K562 (cell line): ENCODE results near the gene RTP3. TPM values are rescaled to one million over a fixed set of nuclear protein-coding genes. Genes with fewer than 3 reads are reported as not detected.
A peak's percentile ranks its signal among the peaks of the same experiment; 100 is the strongest.

Experiments used
- ATAC-seq: fragments of 200-7000 bp; cut with Tn5 transposase; 3 replicates; pipeline ENCODE4 v1.9.1; 2020; ENCODE audit warnings: moderate library complexity
- BruUV-seq: library from RNA; stranded (reverse); fragments of 400-500 nt; replicated peaks from 2 replicates; lab custom pipeline; 2021; lab: Mats Ljungman, UMichigan
- CTCF ChIA-PET: fragments of 300-600 bp; formaldehyde crosslinking; extraction: SDS; loops from one replicate; lab custom pipeline; 2021; ENCODE audit warnings: low intra/inter-chr PET ratio; lab: Yijun Ruan, JAX
- POLR2A ChIA-PET: fragments of 300-600, 350-650 bp; sonication (Branson Sonifier 250); formaldehyde crosslinking; extraction: SDS; loops from one replicate; lab custom pipeline; 2021; ENCODE audit warnings: antibody characterized with exemption, inconsistent platforms; lab: Yijun Ruan, JAX
- DNase-seq, 4 experiments: peaks; one replicate each; pipeline versions ENCODE4 v3.0.0 to v3.0.0-alpha.2; 2011 to 2018; ENCODE audit warnings: low spot score in 3 of 4, mixed read lengths in 3 of 4; ENCODE audit errors: extremely low read depth in 1 of 4
- FAIRE-seq: peaks from 2 replicates; lab custom pipeline; 2011; peaks lifted over from hg19 to GRCh38; lab: Jason Lieb, UNC
- H2AFZ ChIP-seq: 2 replicates; pipeline ENCODE4 v1.6.0; 2011; ENCODE audit warnings: low read depth, low read length, control low read depth, inconsistent platforms
- H3K27ac ChIP-seq: fragments of 200-600 bp; 3 replicates; pipeline ENCODE4 v1.8.0; 2011; ENCODE audit warnings: low read depth, mild to moderate bottlenecking, control low read depth, inconsistent platforms, low read length, moderate library complexity, mixed read lengths; ENCODE audit errors: extremely low read depth
- H3K27me3 ChIP-seq, 2 experiments: fragments of 300-600 bp in 1 of 2; 2 replicates in 1 of 2; 3 replicates in 1 of 2; pipeline versions ENCODE4 v1.6.0 to v1.8.0; 2011; ENCODE audit warnings: inconsistent platforms in 2 of 2, low read length in 2 of 2, mild to moderate bottlenecking in 1 of 2, mixed read lengths in 1 of 2, moderate library complexity in 1 of 2; ENCODE audit not compliant: control insufficient read depth in 2 of 2, insufficient read depth in 2 of 2
- H3K36me3 ChIP-seq: fragments of 300-600 bp; 3 replicates; pipeline ENCODE4 v1.8.0; 2011; ENCODE audit warnings: mild to moderate bottlenecking, low read length, inconsistent platforms; ENCODE audit not compliant: control insufficient read depth, insufficient read depth
- H3K4me1 ChIP-seq, 2 experiments: fragments of 200-600 bp in 1 of 2; replicated peaks in 1 of 2; 2 replicates in 1 of 2; 3 replicates in 1 of 2; pipeline versions ENCODE4 v1.5.1 to v1.8.0; 2011; ENCODE audit warnings: inconsistent platforms in 2 of 2, low read length in 2 of 2, mild to moderate bottlenecking in 1 of 2, mixed read lengths in 1 of 2, moderate library complexity in 1 of 2; ENCODE audit not compliant: control insufficient read depth in 2 of 2, insufficient read depth in 2 of 2
- H3K4me2 ChIP-seq: 2 replicates; pipeline ENCODE4 v1.6.1; 2011; ENCODE audit warnings: low read length, control low read depth, inconsistent platforms, mixed read lengths; ENCODE audit not compliant: insufficient read depth
- H3K4me3 ChIP-seq: fragments of 200-600 bp; sonication (generic), shearing (Covaris generic); 2 replicates; pipeline ENCODE4 v1.5.1; 2016; ENCODE audit warnings: control low read depth, inconsistent platforms
- H3K79me2 ChIP-seq: fragments of 200-600 bp; 3 replicates; pipeline ENCODE4 v1.8.0; 2011; ENCODE audit warnings: low read length, inconsistent platforms; ENCODE audit not compliant: control insufficient read depth, insufficient read depth
- H3K9ac ChIP-seq, 2 experiments: 2 replicates each; pipeline versions ENCODE4 v1.6.0 to v1.6.1; 2011; ENCODE audit warnings: low read depth in 2 of 2, low read length in 2 of 2, control low read depth in 1 of 2, inconsistent platforms in 1 of 2, mild to moderate bottlenecking in 1 of 2, mixed read lengths in 1 of 2; ENCODE audit not compliant: insufficient read depth in 1 of 2
- H3K9me1 ChIP-seq: one replicate; pipeline ENCODE4 v1.6.0; 2011; ENCODE audit warnings: inconsistent platforms, mild to moderate bottlenecking, low read length, moderate library complexity; ENCODE audit not compliant: control insufficient read depth, insufficient read depth
- H3K9me3 ChIP-seq: replicated peaks from 2 replicates; pipeline ENCODE4 v1.5.1; 2011; ENCODE audit warnings: low read depth, low read length, inconsistent platforms; ENCODE audit not compliant: control insufficient read depth, insufficient read depth
- H4K20me1 ChIP-seq: replicated peaks from 2 replicates; pipeline ENCODE4 v1.6.1; 2011; ENCODE audit warnings: low read length, inconsistent platforms, mixed read lengths; ENCODE audit not compliant: control insufficient read depth, insufficient read depth
- ARID1B ChIP-seq: fragments of 450-650 bp; IDR thresholded peaks from 2 replicates; pipeline ENCODE4 v1.6.1; 2016; ENCODE audit warnings: antibody characterized with exemption, mild to moderate bottlenecking, inconsistent platforms
- BDP1 ChIP-seq: IDR thresholded peaks from 3 replicates; pipeline ENCODE4 v1.6.1; 2011; ENCODE audit not compliant: insufficient read length, insufficient read depth
- CREB1 ChIP-seq, 2 experiments: sonication (generic) in 1 of 2; formaldehyde crosslinking in 1 of 2; IDR thresholded peaks; 2 replicates each; pipeline versions ENCODE4 v1.6.1 to v1.8.0; 2012 to 2022; ENCODE audit warnings: inconsistent platforms in 1 of 2, mild to moderate bottlenecking in 1 of 2, missing genetic modification reagents in 1 of 2, moderate library complexity in 1 of 2
- GABPB2 ChIP-seq: fragments of 250-450 bp; sonication (Bioruptor Pico); conservative IDR thresholded peaks from 2 replicates; pipeline ENCODE4 v1.5.1; 2021; ENCODE audit warnings: mild to moderate bottlenecking
- IRF2 ChIP-seq: sonication (generic); formaldehyde crosslinking; IDR thresholded peaks from 2 replicates; pipeline ENCODE4 v1.8.1; 2022; ENCODE audit warnings: mild to moderate bottlenecking, missing genetic modification reagents
- JUND ChIP-seq, 2 experiments: IDR thresholded peaks; 2 replicates in 1 of 2; 3 replicates in 1 of 2; pipeline ENCODE4 v1.6.1; 2011; ENCODE audit warnings: borderline replicate concordance in 2 of 2, low read depth in 2 of 2, low read length in 2 of 2, improper control_type of control experiment in 1 of 2, missing biosample characterization in 1 of 2, missing genetic modification characterization in 1 of 2, missing genetic modification reagents in 1 of 2
- KLF13 ChIP-seq: fragments of 450-650 bp; IDR thresholded peaks from 2 replicates; pipeline ENCODE4 v1.6.1; 2016; ENCODE audit warnings: missing genetic modification characterization, low read depth, mild to moderate bottlenecking, missing compliant biosample characterization, moderate library complexity, borderline replicate concordance
- LCOR ChIP-seq: sonication (generic); formaldehyde crosslinking; IDR thresholded peaks from 2 replicates; pipeline ENCODE4 v1.8.0; 2022; ENCODE audit warnings: mild to moderate bottlenecking, missing genetic modification reagents
- MECOM ChIP-seq: fragments of 250-450 bp; sonication (Bioruptor Pico); IDR thresholded peaks from 2 replicates; pipeline ENCODE4 v1.8.0; 2022; ENCODE audit warnings: inconsistent platforms
- PBX2 ChIP-seq, 2 experiments: IDR thresholded peaks in 1 of 2; conservative IDR thresholded peaks in 1 of 2; 2 replicates each; pipeline ENCODE4 v1.6.1; 2016; ENCODE audit warnings: low read depth in 2 of 2, mild to moderate bottlenecking in 1 of 2, missing compliant biosample characterization in 1 of 2, missing genetic modification characterization in 1 of 2, moderate library complexity in 1 of 2
- PYGO2 ChIP-seq: fragments of 450-650 bp; IDR thresholded peaks from 2 replicates; pipeline ENCODE4 v1.6.1; 2016; ENCODE audit warnings: mild to moderate bottlenecking, missing genetic modification characterization, moderate library complexity, missing compliant biosample characterization
- RBM22 ChIP-seq: fragments of 200-400 bp; formaldehyde crosslinking; IDR thresholded peaks from 2 replicates; pipeline ENCODE4 v1.6.1; 2018; ENCODE audit warnings: low read length, low read depth; ENCODE audit not compliant: poor library complexity, severe bottlenecking
- SIX5 ChIP-seq, 2 experiments: IDR thresholded peaks; 2 replicates each; pipeline ENCODE4 v1.6.1; 2011; ENCODE audit warnings: low read length in 2 of 2, borderline replicate concordance in 1 of 2, low read depth in 1 of 2, mild to moderate bottlenecking in 1 of 2, moderate library complexity in 1 of 2; ENCODE audit not compliant: insufficient read depth in 1 of 2
- SMARCE1 ChIP-seq: fragments of 450-650 bp; IDR thresholded peaks from 2 replicates; pipeline ENCODE4 v1.7.1; 2016; ENCODE audit warnings: mild to moderate bottlenecking
- ZNF184 ChIP-seq: sonication (generic); formaldehyde crosslinking; IDR thresholded peaks from 2 replicates; pipeline ENCODE4 v1.5.0; 2020; ENCODE audit warnings: missing genetic modification reagents
- ZNF77 ChIP-seq: fragments of 250-450 bp; sonication (Bioruptor Pico); IDR thresholded peaks from 2 replicates; pipeline ENCODE4 v1.5.0; 2020
- ZNF79 ChIP-seq: fragments of 250-450 bp; sonication (Bioruptor Pico); IDR thresholded peaks from 2 replicates; pipeline ENCODE4 v1.4.0; 2020; ENCODE audit warnings: low read depth, mild to moderate bottlenecking, moderate library complexity
- WGBS: fragments of 100-300 bp; shearing (Covaris generic); methylation state at CpG from one replicate; pipeline ENCODE4 v1.1.6; 2016; ENCODE audit warnings: low coverage, mixed read lengths; ENCODE audit not compliant: insufficient coverage; ENCODE audit errors: missing lambda C conversion rate; 5-methylcytosine and 5-hydroxymethylcytosine counted together
- in situ Hi-C: fragments of 300-500 bp; cut with MboI; formaldehyde crosslinking; loops from 4 replicates; pipeline ENCODE4 v1.15.0; 2018; ENCODE audit warnings: inconsistent platforms, mixed read lengths
- intact Hi-C: fragments of 100-400 bp; cut with micrococcal nuclease; formaldehyde crosslinking; loops from 2 replicates; pipeline ENCODE4 v1.14.2; 2022
- polyA plus RNA-seq, 8 experiments: library from polyadenylated mRNA; depleted of rRNA in 4 of 8; stranded (reverse) in 5 of 8; unstranded in 3 of 8; fragments of >200 nt; fragmentation: Nextera tagmentation in 2 of 8; fragmentation: Illumina TruSeq in 1 of 8; extraction: Ambion mirVana in 2 of 8; extraction: Trizol in 1 of 8; gene quantifications; 2 replicates each; pipeline versions ENCODE4 v1.2.1 to v1.2.3, GENCODE V29; 2011 to 2014; ENCODE audit warnings: inconsistent platforms in 1 of 8, missing spikeins in 1 of 8
- total RNA-seq, 7 experiments: library from RNA; depleted of rRNA in 6 of 7; stranded (reverse); fragments of >200 nt in 6 of 7; fragmentation: Illumina TruSeq in 2 of 7; extraction: Trizol in 2 of 7; gene quantifications; 2 replicates each; pipeline versions ENCODE4 v1.2.1 to v1.2.3, GENCODE V29; 2011 to 2021; ENCODE audit warnings: low replicate concordance in 1 of 7
- TF ChIP-seq, protein P1 (sequence below): fragments of 450-650 bp; formaldehyde crosslinking; IDR thresholded peaks from 2 replicates; pipeline ENCODE4 v1.4.0; 2022; ENCODE audit warnings: missing genetic modification characterization

Gene RTP3
- total and polyA plus RNA-seq, 9 of the 15 experiments (the other 6 are each of a cell fraction or from before 2014, with no cell fraction given) = not detected

DNA sequence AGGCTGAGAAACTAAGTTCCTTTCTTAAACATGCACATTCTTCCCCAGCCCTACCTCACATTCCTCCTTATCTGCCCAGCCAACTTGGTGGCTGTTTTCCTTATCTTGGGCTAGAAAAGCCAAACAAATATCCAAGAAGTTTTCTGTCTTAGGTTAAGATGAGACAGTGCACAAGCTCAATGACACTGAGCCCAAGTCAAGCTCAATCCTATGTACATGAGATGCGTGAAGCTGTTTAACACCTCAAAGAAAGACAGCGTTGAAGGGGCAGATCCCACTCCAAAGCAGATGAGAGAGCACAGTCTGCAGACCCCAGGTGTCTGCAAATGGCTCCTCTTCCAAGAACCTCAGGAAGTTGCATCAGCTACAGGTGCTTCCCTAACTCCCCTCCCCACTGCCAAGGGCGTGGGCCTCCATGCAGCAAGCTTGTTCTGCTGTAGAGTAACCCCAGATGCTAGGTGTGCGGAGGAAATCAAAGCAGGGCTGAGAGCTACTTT, 51.7 kb downstream of the RTP3 start:
- H3K27me3 ChIP-seq = no peaks in the 10 kb centered on the region; a peak in 1 of 5 replicates
- peak overlapping the region; percentile 72 for H2AFZ ChIP-seq
- no peaks in the 10 kb centered on the region for H3K9me1 ChIP-seq
- BruUV-seq = no TSS peak
- H3K36me3 ChIP-seq = no peaks in the 10 kb centered on the region
- H3K4me3 ChIP-seq = no peak overlapping the region
- no peaks in the 10 kb centered on the region for H3K79me2 ChIP-seq
- 1% methylated on average over 4 of the region's 4 CpGs for WGBS
- ATAC-seq (peak; percentile 89), FAIRE-seq (peak; percentile 96), DNase-seq (peak; percentile 57 to 89 (median 70))
- ChIA-PET POLR2A (interaction anchor here (0.6 to 1.8 kb wide), 5 partner anchors 8 to 165 kb away, joined by 5 to 13 read pairs (median 5); no protein-coding TSS in a partner anchor), CTCF (interaction anchor here (1.0 kb wide), 1 partner anchor 61 kb away, joined by 3 read pairs; no protein-coding TSS in a partner anchor)
- peaks cover 38% of the 10 kb centered on the region in 2 experiments for H3K4me1 ChIP-seq
- H3K27ac ChIP-seq = peak overlapping the region; percentile 79
- H4K20me1 ChIP-seq = no peaks in the 10 kb centered on the region
- intact Hi-C loops (loop anchor here (2.0 kb wide), 1 partner anchor 41 kb away; no protein-coding TSS in a partner anchor), in situ Hi-C loops (no loop called here)
- no peaks in the 10 kb centered on the region; the same call in 1 of the 2 replicates for H3K9me3 ChIP-seq
- peak overlapping the region; percentile 68 for H3K4me2 ChIP-seq
- H3K9ac ChIP-seq = peak overlapping the region in 1 of 2 experiments; percentile 50; a peak in 3 of 4 replicates
- no peak for TF ChIP-seq SIX5 (IDR thresholded peaks at IDR 0.05; ENCODE audit: borderline replicate concordance in 1 of 2, insufficient read depth in 1 of 2, low read depth in 1 of 2, low read length in 2 of 2)
- TF ChIP-seq ZNF79 = no peak
- TF ChIP-seq PYGO2 (tag) = no peak
- peak; percentile 33; the same call in 1 of the 2 replicates for TF ChIP-seq CREB1 (IDR thresholded peaks at IDR 0.05)
- TF ChIP-seq CREB1 (CRISPR knock-in tag; IDR thresholded peaks at IDR 0.05) = no peak
- no peak for TF ChIP-seq ZNF77
- peak; percentile 95 for TF ChIP-seq SMARCE1
- TF ChIP-seq RBM22 = no peak
- TF ChIP-seq GABPB2 (CRISPR knock-in tag) = no peak
- no peak for TF ChIP-seq ZNF184
- no peak; the same call in none of the 2 replicates for TF ChIP-seq MECOM (CRISPR knock-in tag)
- TF ChIP-seq ARID1B = peak; percentile 98
- TF ChIP-seq KLF13 (tag) = 0 out of 2 replicates have a peak, but pooled peaks have one; percentile 19
- TF ChIP-seq JUND (IDR thresholded peaks at IDR 0.05; ENCODE audit: borderline replicate concordance, low read depth, low read length) = peak; percentile 59; the same call in 1 of the 2 replicates
- TF ChIP-seq JUND (tag; IDR thresholded peaks at IDR 0.05; ENCODE audit: borderline replicate concordance, low read depth, low read length) = peak; percentile 80; the same call in 2 of the 3 replicates
- no peak for TF ChIP-seq IRF2
- TF ChIP-seq PBX2 (CRISPR knock-in tag; IDR thresholded peaks at IDR 0.05; ENCODE audit: low read depth) = no peak
- no peak for TF ChIP-seq PBX2 (tag; conservative IDR thresholded peaks at IDR 0.05; ENCODE audit: low read depth)
- TF ChIP-seq BDP1 = no peak
- TF ChIP-seq, protein P1, sequence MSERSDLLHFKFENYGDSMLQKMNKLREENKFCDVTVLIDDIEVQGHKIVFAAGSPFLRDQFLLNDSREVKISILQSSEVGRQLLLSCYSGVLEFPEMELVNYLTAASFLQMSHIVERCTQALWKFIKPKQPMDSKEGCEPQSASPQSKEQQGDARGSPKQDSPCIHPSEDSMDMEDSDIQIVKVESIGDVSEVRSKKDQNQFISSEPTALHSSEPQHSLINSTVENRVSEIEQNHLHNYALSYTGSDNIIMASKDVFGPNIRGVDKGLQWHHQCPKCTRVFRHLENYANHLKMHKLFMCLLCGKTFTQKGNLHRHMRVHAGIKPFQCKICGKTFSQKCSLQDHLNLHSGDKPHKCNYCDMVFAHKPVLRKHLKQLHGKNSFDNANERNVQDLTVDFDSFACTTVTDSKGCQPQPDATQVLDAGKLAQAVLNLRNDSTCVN (CRISPR knock-in tag) = no peak
- peak; percentile 67; the same call in 1 of the 2 replicates for TF ChIP-seq LCOR (CRISPR knock-in tag)
